NCI-H1417 treated with DMSO at 0.1 percent for 48 hours (cell line): Measurements from ENCODE around the gene OPN5.

Experiments
- DNase-seq: peaks from one replicate; lab custom pipeline; 2025; lab: John Stamatoyannopoulos, UW

OPN5 gene

DNA sequence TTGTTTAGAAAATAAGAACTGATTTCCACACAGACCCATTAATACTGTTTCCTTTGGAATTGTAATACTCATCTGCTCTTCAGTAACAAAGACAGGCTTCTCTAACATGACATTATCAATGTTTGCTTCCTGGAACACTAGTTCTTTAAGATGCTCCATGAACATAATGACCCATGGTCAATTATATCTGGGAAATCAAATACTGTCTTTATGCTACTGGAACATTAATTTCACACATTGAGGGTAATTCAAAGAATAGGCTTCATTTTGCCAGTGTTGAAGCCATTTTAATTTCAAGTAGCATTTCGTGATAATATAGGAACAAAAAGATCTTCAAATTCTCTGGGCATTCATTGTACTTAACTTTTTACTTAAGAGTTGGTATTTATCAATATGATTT, 80.9 kb downstream of the OPN5 start:
- DNase-seq, result no peak

DNA sequence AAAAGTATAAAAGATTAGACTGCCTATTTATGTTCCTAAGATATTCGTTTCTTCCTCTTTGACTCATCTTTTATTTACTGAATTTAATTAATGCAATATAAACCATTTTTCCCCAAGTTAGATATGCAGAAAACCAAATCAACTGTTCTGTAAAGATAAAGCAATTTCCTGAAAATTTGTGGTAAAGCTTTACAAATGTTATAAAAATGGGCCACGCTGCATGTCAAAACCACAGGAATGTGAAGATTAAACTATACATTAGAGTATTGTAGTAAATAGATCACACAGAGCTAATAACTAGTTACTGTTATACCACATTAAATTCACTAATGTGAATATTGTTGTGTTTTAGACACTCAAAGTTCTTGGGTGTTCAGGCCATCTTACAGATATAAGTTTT, 83.4 kb downstream of the OPN5 start:
- DNase-seq, result no peak

DNA sequence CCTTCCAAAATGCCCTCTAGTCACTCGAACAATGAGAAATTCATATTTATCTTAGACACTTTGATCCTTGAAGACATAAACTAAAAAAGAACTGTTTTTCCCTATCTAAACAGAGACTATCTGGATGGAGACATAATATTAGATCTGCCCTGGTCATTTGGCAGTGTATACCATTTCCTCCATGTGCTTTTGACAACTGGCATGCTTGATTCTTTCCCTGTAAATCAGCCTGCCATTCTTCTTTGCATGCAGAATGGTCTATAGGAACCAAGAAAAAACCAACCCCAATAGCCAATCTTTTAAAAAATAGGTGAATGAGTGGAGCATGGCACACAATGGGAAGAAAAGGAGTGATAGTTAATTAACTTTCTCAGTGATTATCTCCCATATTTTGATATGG, 93.8 kb downstream of the OPN5 start:
- no peak for DNase-seq
